SJSA1 (cell line): ENCODE data around the gene FAM118B. TPM values are rescaled to one million over a fixed set of nuclear protein-coding genes. Genes with fewer than 3 reads are reported as not detected.

Source experiments
- DNase-seq, 2 experiments: peaks; one replicate each; pipeline ENCODE4 v3.0.0-alpha.2; 2015 to 2020; ENCODE audit warnings: low spot score in 2 of 2, low read depth in 1 of 2
- H3K27ac ChIP-seq: fragments of 250-450 bp; sonication (Bioruptor Pico); 2 replicates; pipeline ENCODE4 v1.5.1; 2020; ENCODE audit warnings: mild to moderate bottlenecking, moderate library complexity
- H3K27me3 ChIP-seq: fragments of 250-450 bp; sonication (Bioruptor Pico); replicated peaks from 2 replicates; pipeline ENCODE4 v1.5.1; 2020; ENCODE audit warnings: mild to moderate bottlenecking, moderate library complexity
- H3K36me3 ChIP-seq: fragments of 250-450 bp; sonication (Bioruptor Pico); 2 replicates; pipeline ENCODE4 v1.5.1; 2020; ENCODE audit warnings: mild to moderate bottlenecking
- H3K4me1 ChIP-seq: fragments of 250-450 bp; sonication (Bioruptor Pico); replicated peaks from 2 replicates; pipeline ENCODE4 v1.6.1; 2021; ENCODE audit warnings: mild to moderate bottlenecking
- H3K4me3 ChIP-seq: fragments of 250-450 bp; sonication (Bioruptor Pico); 2 replicates; pipeline ENCODE4 v1.5.1; 2020; ENCODE audit warnings: mild to moderate bottlenecking
- H3K9me3 ChIP-seq: fragments of 250-450 bp; sonication (Bioruptor Pico); replicated peaks from 2 replicates; pipeline ENCODE4 v1.5.1; 2020; ENCODE audit warnings: mild to moderate bottlenecking
- total RNA-seq: library from RNA; depleted of rRNA; stranded (reverse); fragments of >200 nt; shearing (Covaris generic); gene quantifications from 2 replicates; pipeline ENCODE4 v1.2.3, GENCODE V29; 2014

Gene FAM118B
- total RNA-seq, 1 experiment from 2014 or later, result 12.2 TPM

DNA sequence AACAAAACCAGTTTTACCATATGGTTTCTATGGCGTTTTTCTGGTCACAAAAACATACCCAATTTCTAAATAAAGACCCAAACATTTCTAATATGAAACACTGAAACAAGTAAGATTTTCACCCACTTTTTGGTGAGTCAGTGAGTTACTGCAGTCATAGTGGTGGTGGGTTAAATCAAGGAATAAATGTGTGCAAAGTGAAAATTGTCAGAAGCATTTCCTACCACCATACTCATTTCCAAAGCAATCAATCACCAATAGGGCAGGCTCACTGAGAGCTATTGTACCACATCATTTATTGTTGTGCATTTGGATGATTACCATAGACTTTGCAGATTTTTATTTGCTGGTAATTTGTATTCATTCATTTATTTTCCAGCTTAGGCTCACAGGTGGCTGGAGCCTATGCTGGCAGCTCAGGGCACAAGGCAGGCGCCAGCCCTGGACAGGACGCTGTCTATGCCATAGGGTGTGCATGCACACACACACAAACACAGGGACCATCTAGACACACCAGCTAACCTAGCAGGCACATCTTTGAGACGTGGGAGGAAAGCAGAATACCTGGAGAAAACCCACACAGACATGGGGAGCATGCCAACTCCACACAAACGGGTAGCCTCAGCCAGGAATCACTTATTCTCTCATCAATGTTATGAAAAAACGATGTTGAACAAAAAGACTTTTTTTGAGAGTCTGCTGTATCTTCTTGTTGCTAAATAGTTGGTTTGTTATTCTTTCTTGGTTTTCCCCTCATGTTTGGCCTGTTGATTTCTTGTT is 5.1 kb downstream of the FAM118B start:
- H3K27me3 ChIP-seq, result no peaks in the 10 kb centered on the region
- H3K9me3 ChIP-seq, result no peaks in the 10 kb centered on the region
- H3K27ac ChIP-seq, result no peak overlapping the region
- no peaks in the 10 kb centered on the region for H3K4me1 ChIP-seq
- H3K4me3 ChIP-seq, result no peak overlapping the region
- H3K36me3 ChIP-seq, result no peaks in the 10 kb centered on the region
- DNase-seq, result no peak

DNA sequence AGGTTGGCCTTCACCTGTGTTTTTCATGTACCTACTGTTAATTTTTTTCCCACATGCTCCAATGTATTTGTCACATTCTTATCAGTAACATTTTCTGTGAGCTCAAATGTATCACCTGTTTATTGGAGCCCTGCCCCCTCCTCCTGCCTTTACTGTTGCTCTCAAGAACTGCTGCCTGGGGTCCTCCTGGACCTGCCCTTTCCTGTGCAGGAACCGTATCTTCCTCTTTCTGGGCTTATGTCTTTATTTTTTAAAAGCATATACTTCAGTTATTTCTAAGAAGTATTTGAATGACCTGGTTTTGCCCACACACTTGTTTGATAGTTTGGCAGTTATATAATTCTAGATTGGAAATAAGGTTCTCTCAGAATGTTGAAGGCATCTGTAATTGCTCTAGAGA is 5.9 kb downstream of the FAM118B start:
- DNase-seq, result no peak
- no peaks in the 10 kb centered on the region for H3K9me3 ChIP-seq
- H3K4me1 ChIP-seq, result no peaks in the 10 kb centered on the region
- H3K27me3 ChIP-seq, result no peaks in the 10 kb centered on the region
- no peaks in the 10 kb centered on the region for H3K36me3 ChIP-seq
- H3K27ac ChIP-seq, result no peak overlapping the region
- H3K4me3 ChIP-seq, result no peak overlapping the region

DNA sequence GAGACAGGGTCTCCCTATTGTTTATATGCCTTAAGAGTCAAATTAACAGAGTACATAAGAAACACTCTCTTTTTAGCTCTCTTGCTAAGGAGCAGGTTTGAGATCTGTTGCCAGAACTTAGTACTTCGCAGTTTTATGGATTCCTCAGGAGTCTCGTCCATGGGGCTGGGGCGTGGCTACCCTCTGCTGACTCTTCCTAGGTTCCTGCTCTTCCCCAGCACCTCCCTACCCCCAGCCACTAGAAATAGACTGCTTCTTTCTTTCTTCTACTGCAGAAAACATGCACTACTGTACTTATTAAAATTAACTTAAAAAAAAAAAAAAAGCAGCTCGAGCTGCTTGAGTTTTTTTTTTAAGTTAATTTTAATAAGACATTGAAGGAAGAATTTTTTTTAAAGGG is 8.0 kb downstream of the FAM118B start:
- no peak overlapping the region for H3K27ac ChIP-seq
- H3K36me3 ChIP-seq, result no peaks in the 10 kb centered on the region
- H3K27me3 ChIP-seq, result no peaks in the 10 kb centered on the region
- H3K9me3 ChIP-seq, result no peaks in the 10 kb centered on the region
- H3K4me1 ChIP-seq, result no peaks in the 10 kb centered on the region
- DNase-seq, result no peak
- H3K4me3 ChIP-seq, result no peak overlapping the region

DNA sequence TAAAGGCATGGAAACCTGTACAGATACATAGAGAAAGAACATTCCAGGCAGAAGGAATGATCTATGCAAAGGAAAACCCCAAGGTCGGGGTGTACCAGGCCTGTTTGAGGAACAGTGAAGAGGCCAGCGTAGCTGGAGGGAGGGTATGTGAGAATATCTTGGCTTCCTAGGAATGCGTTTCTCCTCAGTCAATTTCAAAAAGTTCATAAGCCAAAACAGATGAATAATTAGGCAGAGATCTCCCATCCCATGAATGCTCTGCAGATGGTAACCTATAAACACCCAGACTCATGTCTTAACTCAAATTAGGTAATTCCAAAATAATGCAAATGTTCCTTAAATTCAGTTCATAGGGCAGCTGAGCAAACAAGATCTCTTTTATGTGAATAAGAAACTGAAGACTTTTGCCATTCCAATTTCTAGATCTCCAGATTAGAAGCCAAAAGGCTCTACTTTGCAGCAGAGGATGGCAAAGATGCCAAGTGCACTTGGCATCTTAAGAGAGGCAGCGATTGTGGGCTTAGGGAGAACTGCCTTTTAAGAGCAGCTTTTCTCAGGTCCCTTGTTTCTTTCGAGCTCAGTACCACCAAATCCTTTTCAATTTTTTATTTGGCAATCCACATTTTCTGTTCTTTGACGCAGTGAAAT is 13.2 kb downstream of the FAM118B start:
- no peaks in the 10 kb centered on the region for H3K4me1 ChIP-seq
- no peak overlapping the region for H3K4me3 ChIP-seq
- H3K27me3 ChIP-seq, result no peaks in the 10 kb centered on the region
- DNase-seq, result no peak
- H3K9me3 ChIP-seq, result no peaks in the 10 kb centered on the region
- H3K36me3 ChIP-seq, result no peaks in the 10 kb centered on the region
- H3K27ac ChIP-seq, result no peak overlapping the region

DNA sequence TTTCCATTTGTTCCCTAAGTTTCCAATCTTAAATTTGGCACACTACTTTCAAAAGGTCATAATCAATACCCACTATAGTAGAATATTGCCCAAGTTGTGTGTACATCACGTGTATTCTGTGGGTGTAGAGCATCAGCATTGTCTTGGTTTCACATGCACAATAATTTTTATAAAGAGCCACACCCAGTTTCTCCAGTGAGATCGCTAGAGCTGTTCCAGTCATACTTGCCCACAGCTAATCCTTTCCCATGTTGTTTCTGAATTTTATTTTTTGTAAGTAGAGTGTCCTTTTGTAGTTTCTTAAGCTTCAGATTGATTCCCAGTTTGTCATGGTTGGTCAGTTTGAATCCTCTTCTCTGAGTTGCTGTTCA is 13.7 kb downstream of the FAM118B start:
- DNase-seq, result no peak
- Histone ChIP-seq H3K36me3 (no peaks in the 10 kb centered on the region), H3K9me3 (no peaks in the 10 kb centered on the region), H3K27me3 (no peaks in the 10 kb centered on the region), H3K4me3 (no peak overlapping the region), H3K4me1 (no peaks in the 10 kb centered on the region), H3K27ac (no peak overlapping the region)

DNA sequence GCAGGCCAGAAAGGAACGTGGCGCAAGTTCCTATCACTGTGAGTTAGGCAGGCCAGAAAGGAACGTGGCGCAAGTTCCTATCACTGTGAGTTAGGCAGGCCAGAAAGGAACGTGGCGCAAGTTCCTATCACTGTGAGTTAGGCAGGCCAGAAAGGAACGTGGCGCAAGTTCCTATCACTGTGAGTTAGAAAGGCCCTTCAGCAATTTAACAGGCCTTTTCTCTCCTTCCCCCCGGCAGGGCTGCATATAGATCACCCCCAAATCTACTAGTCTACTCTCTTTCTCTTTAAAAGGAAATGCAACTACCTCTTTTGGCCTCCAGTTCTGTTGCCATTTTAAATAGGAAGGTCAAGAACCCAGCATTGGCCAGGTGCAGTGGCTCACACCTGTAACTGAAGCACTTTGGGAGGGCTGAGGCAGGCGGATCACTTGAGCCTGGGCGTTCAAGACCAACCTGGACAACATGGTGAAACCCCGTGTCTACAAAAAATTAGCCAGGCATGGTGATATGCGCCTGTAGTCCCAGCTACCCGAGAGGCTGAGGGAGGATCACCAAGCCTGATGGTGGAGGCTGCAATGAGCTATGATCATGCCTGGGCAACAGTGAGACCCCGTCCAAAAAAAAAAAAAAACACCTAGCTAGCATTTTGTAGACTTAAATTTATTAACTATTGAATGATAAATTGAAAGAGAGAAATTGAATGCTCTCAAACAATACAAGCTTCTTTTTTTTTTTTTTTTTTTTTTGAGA is 14.9 kb downstream of the FAM118B start:
- no peak overlapping the region for H3K27ac ChIP-seq
- no peaks in the 10 kb centered on the region for H3K4me1 ChIP-seq
- H3K9me3 ChIP-seq, result no peaks in the 10 kb centered on the region
- no peaks in the 10 kb centered on the region for H3K27me3 ChIP-seq
- DNase-seq, result no peak
- no peak overlapping the region for H3K4me3 ChIP-seq
- H3K36me3 ChIP-seq, result no peaks in the 10 kb centered on the region

DNA sequence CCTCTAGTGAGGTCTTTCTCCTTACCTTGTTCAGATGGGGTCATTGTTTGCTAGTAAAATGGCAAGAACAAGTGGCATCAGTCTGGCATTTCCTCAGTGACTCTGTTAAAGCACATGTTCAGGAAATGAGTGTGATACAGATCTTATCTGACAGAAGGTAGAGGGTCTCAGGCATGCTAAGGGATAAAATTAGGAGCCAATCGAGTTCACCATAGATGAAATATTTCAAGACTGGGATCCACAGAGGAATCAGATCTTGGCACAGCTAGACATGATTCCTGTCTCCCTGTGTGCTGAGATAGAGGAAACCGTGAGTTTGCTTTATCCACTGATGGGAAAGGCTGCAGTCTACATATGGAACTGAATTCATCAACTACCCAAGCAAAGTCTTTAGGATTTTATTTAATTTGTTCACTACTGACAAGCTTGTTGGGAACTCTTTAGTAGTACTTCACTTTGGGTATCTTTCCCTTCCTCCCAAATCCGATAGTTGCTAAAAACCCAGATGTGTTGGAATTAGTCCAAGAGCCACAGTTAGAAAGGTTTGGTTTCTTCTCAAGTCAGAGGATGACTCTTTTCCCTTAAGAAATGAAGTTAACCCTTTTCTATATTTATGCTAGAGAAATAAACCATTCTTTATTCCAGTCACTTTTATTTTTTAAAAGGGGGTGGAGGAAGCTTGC is 18.4 kb downstream of the FAM118B start:
- no peaks in the 10 kb centered on the region for H3K36me3 ChIP-seq
- no peaks in the 10 kb centered on the region for H3K9me3 ChIP-seq
- H3K4me3 ChIP-seq, result no peak overlapping the region
- H3K4me1 ChIP-seq, result no peaks in the 10 kb centered on the region
- H3K27me3 ChIP-seq, result no peaks in the 10 kb centered on the region
- no peak overlapping the region for H3K27ac ChIP-seq
- DNase-seq, result no peak

DNA sequence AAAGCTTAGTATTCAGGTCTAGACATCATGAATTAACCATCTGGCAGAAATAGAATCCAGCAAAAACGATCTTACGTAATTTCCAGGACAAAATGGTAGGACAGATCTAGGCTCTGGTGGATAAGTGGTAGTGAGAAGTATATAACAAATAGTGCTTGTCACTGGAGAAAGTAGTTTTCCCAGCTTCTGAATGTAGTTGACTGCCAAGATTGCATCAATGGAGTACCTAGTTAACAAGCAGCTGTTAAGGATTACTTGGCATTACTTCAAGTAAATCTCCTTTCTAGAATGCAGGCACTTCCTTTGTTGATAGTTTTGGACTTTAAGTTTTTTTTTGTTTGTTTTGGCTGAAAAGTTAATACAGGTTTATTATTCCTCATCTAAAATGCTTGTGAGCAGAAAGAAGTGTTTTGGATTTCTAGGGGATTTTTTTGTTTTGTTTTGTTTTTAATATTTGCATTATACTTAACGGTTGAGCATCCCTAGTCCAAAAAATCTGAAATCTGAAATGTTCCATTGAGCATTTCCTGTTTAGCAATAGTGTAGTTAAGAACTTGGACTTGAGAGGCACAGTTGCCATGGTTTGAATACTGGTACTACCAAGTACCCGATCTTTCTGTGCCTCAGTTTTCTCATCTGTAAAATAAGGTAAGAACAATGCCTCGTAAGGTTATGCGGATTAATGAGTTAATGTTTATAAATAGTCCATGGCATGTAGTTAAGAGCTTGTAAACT is 20.3 kb downstream of the FAM118B start:
- Histone ChIP-seq H3K4me3 (no peak overlapping the region), H3K4me1 (no peaks in the 10 kb centered on the region), H3K27me3 (no peaks in the 10 kb centered on the region), H3K27ac (no peak overlapping the region), H3K36me3 (no peaks in the 10 kb centered on the region), H3K9me3 (no peaks in the 10 kb centered on the region)
- DNase-seq, result no peak

DNA sequence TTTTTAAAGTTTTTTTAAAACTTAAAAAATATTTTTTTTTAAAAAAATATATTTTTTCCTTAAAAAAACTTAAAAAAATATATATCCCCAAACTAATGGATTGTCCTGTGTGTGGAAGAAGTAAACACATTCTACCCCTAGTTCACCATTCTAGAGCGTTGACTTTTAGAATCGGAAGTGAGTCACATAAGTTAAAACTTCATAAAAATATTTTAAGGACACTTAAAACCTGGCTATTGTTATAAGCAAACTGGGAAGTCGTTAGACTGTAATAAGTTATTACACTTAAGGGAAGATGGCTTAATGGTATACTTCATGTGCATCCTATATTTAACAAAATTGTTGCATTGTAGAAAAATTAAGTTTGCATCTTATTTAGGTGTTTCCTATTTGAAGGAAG is 21.1 kb downstream of the FAM118B start:
- H3K9me3 ChIP-seq, result no peaks in the 10 kb centered on the region
- H3K36me3 ChIP-seq, result no peaks in the 10 kb centered on the region
- H3K27ac ChIP-seq, result no peak overlapping the region
- no peaks in the 10 kb centered on the region for H3K27me3 ChIP-seq
- H3K4me1 ChIP-seq, result no peaks in the 10 kb centered on the region
- no peak for DNase-seq
- H3K4me3 ChIP-seq, result no peak overlapping the region

DNA sequence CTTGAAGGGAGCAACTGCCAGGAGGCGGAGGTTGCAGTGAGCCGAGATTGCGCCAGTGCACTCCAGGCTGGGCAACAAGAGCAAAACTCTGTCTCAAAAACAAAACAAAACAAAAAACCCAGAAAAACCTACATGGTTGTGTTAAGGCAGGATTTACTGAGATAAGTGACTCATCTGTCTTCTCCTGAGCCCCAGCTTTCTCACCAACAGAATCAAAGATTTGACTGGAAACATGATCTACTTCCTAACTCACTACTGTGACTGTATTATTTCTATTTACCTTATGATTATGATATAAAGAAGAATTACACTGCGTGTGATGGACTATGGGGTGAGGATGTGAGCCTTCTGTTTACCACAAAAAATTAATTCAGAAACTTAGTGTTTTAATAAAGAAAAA is 21.8 kb downstream of the FAM118B start:
- no peak overlapping the region for H3K4me3 ChIP-seq
- H3K27ac ChIP-seq, result no peak overlapping the region
- no peaks in the 10 kb centered on the region for H3K27me3 ChIP-seq
- no peaks in the 10 kb centered on the region for H3K36me3 ChIP-seq
- no peaks in the 10 kb centered on the region for H3K9me3 ChIP-seq
- no peak for DNase-seq
- no peaks in the 10 kb centered on the region for H3K4me1 ChIP-seq

DNA sequence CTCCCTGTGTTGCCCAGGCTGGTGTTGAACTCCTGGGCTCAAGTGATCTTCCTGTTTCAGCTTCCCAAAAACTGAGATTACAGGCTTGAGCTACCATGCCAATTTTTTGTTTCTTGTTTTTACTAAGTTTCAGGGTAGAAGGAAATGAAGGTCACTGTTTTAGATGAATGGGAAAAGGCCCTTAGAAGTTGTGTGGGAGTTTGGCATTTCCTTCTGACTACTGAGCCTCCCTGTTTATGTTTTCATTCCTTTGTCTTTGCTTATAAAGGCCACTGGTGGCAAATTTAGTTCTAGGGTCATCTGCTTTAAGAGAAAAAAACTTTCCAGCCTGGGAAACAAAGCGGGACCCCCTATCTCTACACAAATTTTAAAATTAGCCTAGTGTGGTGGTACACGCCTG is 35.1 kb downstream of the FAM118B start:
- H3K27ac ChIP-seq, result no peak overlapping the region
- no peaks in the 10 kb centered on the region for H3K36me3 ChIP-seq
- H3K4me3 ChIP-seq, result no peak overlapping the region
- no peaks in the 10 kb centered on the region for H3K4me1 ChIP-seq
- DNase-seq, result no peak
- H3K9me3 ChIP-seq, result no peaks in the 10 kb centered on the region
- H3K27me3 ChIP-seq, result no peaks in the 10 kb centered on the region

DNA sequence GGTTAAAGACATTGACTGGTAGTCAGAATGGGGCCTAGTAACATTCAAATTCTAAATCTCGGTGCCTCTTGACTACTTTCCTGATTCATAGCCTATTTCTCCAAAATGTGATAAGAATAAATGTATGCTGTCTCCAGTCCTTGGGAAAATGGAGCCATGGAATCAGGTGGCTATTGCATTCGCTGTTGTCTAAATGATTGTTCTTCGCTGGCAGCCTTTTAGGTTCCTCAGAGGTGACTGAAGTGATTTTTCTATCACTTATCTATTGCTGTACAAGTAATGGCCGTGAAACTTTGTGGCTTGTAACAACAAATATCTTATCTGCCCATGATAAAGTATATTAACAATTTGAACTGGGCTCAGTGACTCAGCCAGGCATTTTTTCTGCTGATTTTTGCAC is 41.7 kb downstream of the FAM118B start:
- Histone ChIP-seq H3K36me3 (no peaks in the 10 kb centered on the region), H3K27me3 (no peaks in the 10 kb centered on the region), H3K4me1 (peaks cover 8% of the 10 kb centered on the region; the same call in 1 of the 2 replicates), H3K4me3 (no peak overlapping the region), H3K27ac (no peak overlapping the region), H3K9me3 (no peaks in the 10 kb centered on the region)
- no peak for DNase-seq

DNA sequence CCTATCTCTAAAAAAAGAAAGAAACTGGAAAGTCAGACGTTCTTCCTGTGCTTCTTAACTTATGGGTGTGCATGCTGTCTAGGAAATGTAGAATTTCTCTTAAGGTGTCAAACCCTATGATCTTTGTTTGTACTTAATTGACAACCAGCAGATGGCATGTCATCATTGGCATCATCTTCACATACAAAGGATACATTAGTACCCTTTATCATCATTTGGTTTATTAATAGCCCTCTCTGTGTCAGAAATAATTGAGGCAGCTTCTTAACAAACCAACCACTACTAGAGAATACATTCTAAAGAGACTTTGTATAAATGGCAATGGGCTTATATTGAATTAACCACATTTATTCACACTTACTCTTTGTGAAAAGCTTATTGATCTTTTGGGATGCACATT is 43.2 kb downstream of the FAM118B start:
- no peaks in the 10 kb centered on the region for H3K27me3 ChIP-seq
- H3K36me3 ChIP-seq, result no peaks in the 10 kb centered on the region
- DNase-seq, result no peak
- H3K4me1 ChIP-seq, result peaks cover 8% of the 10 kb centered on the region; the same call in 1 of the 2 replicates
- no peak overlapping the region for H3K4me3 ChIP-seq
- no peaks in the 10 kb centered on the region for H3K9me3 ChIP-seq
- H3K27ac ChIP-seq, result no peak overlapping the region
